ENCODE results near the gene MCTP1. TPM values are rescaled to one million over a fixed set of nuclear protein-coding genes. Genes with fewer than 3 reads are reported as not detected.

The MCTP1 gene
- total RNA-seq, 2 experiments from 2014 or later = not detected

GRCh38 chr5:94928891-94929290 lies 356.0 kb downstream of the MCTP1 start:
- H3K9me3 ChIP-seq (ENCODE audit: low read length) = no peaks in the 10 kb centered on the region
- H4K20me1 ChIP-seq (ENCODE audit: insufficient read depth, low read length) = no peaks in the 10 kb centered on the region
- no peaks in the 10 kb centered on the region for H3K79me2 ChIP-seq (ENCODE audit: insufficient read depth, low read depth, low read length)
- POLR2A ChIA-PET = no interaction called here
- CTCF ChIA-PET (ENCODE audit: unreplicated experiment) = no interaction called here
- BruUV-seq (replicated peaks) = no TSS peak
- no peak overlapping the region for H2AFZ ChIP-seq (ENCODE audit: low read length)
- intact Hi-C loops (cut with micrococcal nuclease; ENCODE audit: unreplicated experiment) = no loop called here
- no peak overlapping the region for H3K4me3 ChIP-seq (ENCODE audit: low read depth, low read length, poor library complexity, severe bottlenecking)
- H3K4me1 ChIP-seq (ENCODE audit: insufficient read depth, low read length, poor library complexity, severe bottlenecking) = no peaks in the 10 kb centered on the region
- H3K9me2 ChIP-seq (ENCODE audit: insufficient read depth, low read length) = no peaks in the 10 kb centered on the region
- H3K27ac ChIP-seq (ENCODE audit: low read depth, low read length, poor library complexity, severe bottlenecking) = no peak overlapping the region
- TF ChIP-seq CTCF (conservative IDR thresholded peaks at IDR 0.05; ENCODE audit: low read length) (no peak), EZH2phosphoT487 (IDR thresholded peaks at IDR 0.05; ENCODE audit: borderline replicate concordance, low read depth, low read length) (no peak)
- no peaks in the 10 kb centered on the region for H3K36me3 ChIP-seq (ENCODE audit: insufficient read depth, low read length)
- no peak for DNase-seq (ENCODE audit: low spot score)
- H3K4me2 ChIP-seq (ENCODE audit: low read length) = no peak overlapping the region

- H3K9me3 ChIP-seq (ENCODE audit: low read length) = no peaks in the 10 kb centered on the region
- H2AFZ ChIP-seq (ENCODE audit: low read length) = no peak overlapping the region
- no peaks in the 10 kb centered on the region for H3K9me2 ChIP-seq (ENCODE audit: insufficient read depth, low read length)
- TF ChIP-seq CTCF (conservative IDR thresholded peaks at IDR 0.05; ENCODE audit: low read length) (no peak), EZH2phosphoT487 (IDR thresholded peaks at IDR 0.05; ENCODE audit: borderline replicate concordance, low read depth, low read length) (no peak)
- ChIA-PET POLR2A (no interaction called here), CTCF (ENCODE audit: unreplicated experiment) (no interaction called here)
- H3K27ac ChIP-seq (ENCODE audit: low read depth, low read length, poor library complexity, severe bottlenecking) = no peak overlapping the region
- no peaks in the 10 kb centered on the region for H3K36me3 ChIP-seq (ENCODE audit: insufficient read depth, low read length)
- H3K4me2 ChIP-seq (ENCODE audit: low read length) = no peak overlapping the region
- H3K79me2 ChIP-seq (ENCODE audit: insufficient read depth, low read depth, low read length) = no peaks in the 10 kb centered on the region
- DNase-seq (ENCODE audit: low spot score) = no peak
- 0 out of 2 replicates have a peak, but pooled peaks cover 3% of the 10 kb centered on the region for H4K20me1 ChIP-seq (ENCODE audit: insufficient read depth, low read length)
- intact Hi-C loops (cut with micrococcal nuclease; ENCODE audit: unreplicated experiment) = no loop called here
- no peaks in the 10 kb centered on the region for H3K4me1 ChIP-seq (ENCODE audit: insufficient read depth, low read length, poor library complexity, severe bottlenecking)
- no peak overlapping the region for H3K4me3 ChIP-seq (ENCODE audit: low read depth, low read length, poor library complexity, severe bottlenecking)
- no TSS peak for BruUV-seq (replicated peaks)
Measured at GRCh38 chr5:94920570-94920969, 364.3 kb downstream of the MCTP1 start.

- no peak overlapping the region for H3K27ac ChIP-seq (ENCODE audit: low read depth, low read length, poor library complexity, severe bottlenecking)
- 0 out of 2 replicates have a peak, but pooled peaks cover 3% of the 10 kb centered on the region for H4K20me1 ChIP-seq (ENCODE audit: insufficient read depth, low read length)
- H2AFZ ChIP-seq (ENCODE audit: low read length) = no peak overlapping the region
- POLR2A ChIA-PET = no interaction called here
- intact Hi-C loops (cut with micrococcal nuclease; ENCODE audit: unreplicated experiment) = no loop called here
- H3K36me3 ChIP-seq (ENCODE audit: insufficient read depth, low read length) = no peaks in the 10 kb centered on the region
- H3K9me2 ChIP-seq (ENCODE audit: insufficient read depth, low read length) = no peaks in the 10 kb centered on the region
- no peak overlapping the region for H3K4me3 ChIP-seq (ENCODE audit: low read depth, low read length, poor library complexity, severe bottlenecking)
- H3K79me2 ChIP-seq (ENCODE audit: insufficient read depth, low read depth, low read length) = no peaks in the 10 kb centered on the region
- CTCF ChIA-PET (ENCODE audit: unreplicated experiment) = no interaction called here
- no peaks in the 10 kb centered on the region for H3K4me1 ChIP-seq (ENCODE audit: insufficient read depth, low read length, poor library complexity, severe bottlenecking)
- no peak for DNase-seq (ENCODE audit: low spot score)
- no peak overlapping the region for H3K4me2 ChIP-seq (ENCODE audit: low read length)
- no peaks in the 10 kb centered on the region for H3K9me3 ChIP-seq (ENCODE audit: low read length)
- TF ChIP-seq CTCF (conservative IDR thresholded peaks at IDR 0.05; ENCODE audit: low read length) (no peak), EZH2phosphoT487 (IDR thresholded peaks at IDR 0.05; ENCODE audit: borderline replicate concordance, low read depth, low read length) (no peak)
- BruUV-seq (replicated peaks) = no TSS peak
Measured at GRCh38 chr5:94916619-94917018, 368.3 kb downstream of the MCTP1 start.
